Esophagus mucosa (tissue), 1 donor: ENCODE measurements around the gene TMEM14A. TPM values are rescaled to one million over a fixed set of nuclear protein-coding genes. Genes with fewer than 3 reads are reported as not detected.
"Not testable (repeated sequence)": the region's sequence is repeated elsewhere in the genome, so short reads cannot be mapped to it uniquely, and the experiment has no call there.

Experiments
- ATAC-seq: fragments of 200-7000 bp; cut with Tn5 transposase; one replicate; pipeline ENCODE4 v1.9.1; 2020
- total RNA-seq: library from RNA; stranded (reverse); gene quantifications from one replicate; pipeline ENCODE4 v1.2.4, GENCODE V29; 2023
- donor health status: DM: yes; HTN: yes; CAD: no.

Gene TMEM14A
- total RNA-seq, 1 donor from 2014 or later: 40.6 TPM

DNA sequence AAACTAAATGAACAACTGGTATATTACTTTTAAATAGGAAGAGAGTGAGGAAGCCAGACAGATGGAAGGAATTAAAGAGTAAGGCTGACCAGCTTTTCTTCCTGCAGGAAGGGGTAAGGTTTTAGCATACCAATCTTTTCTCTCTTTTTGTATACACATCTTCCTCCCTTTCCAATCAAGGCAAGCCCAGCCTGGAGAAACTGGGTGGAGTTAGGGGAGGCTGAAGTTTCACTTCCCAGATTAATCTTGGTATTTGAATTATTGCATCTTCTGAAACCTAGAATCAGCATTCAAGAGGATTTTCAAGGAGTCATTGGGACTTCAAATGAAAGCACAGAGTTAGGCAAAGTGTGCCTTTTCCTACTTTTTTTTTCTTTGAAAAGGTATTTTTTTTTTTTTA, 33.1 kb downstream of the TMEM14A start:
- no peak for ATAC-seq

DNA sequence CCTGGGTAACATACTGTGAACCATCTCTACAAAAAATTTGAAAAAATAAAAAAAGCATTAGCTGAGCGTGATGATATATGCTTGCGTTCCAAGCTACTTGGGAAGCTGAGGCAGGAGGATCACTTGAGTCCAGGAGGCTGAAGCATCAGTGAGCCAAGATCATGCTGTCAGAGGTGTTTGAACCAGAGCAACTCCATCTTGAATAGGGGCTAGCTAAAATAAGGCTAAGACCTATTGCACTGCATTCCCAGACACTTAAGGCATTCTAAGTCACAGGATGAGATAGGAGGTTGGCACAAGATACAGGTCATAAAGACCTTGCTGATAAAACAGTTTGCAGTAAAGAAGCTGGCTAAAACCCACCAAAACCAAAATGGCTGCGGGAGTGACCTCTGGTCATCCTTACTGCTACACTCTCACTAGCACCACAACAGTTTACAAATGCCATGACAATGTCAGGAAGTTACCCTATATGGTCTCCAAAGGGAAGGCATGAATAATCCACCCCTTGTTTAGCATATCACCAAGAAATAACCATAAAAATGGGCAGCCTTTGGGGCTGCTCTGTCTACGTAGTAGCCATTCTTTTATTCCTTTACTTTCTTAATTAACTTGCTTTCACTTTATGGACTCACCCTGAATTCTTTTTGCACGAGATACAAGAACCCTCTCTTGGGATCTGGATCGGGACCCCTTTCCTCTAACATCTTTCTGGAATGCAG, 34.0 kb downstream of the TMEM14A start:
- ATAC-seq: not testable (repeated sequence)

DNA sequence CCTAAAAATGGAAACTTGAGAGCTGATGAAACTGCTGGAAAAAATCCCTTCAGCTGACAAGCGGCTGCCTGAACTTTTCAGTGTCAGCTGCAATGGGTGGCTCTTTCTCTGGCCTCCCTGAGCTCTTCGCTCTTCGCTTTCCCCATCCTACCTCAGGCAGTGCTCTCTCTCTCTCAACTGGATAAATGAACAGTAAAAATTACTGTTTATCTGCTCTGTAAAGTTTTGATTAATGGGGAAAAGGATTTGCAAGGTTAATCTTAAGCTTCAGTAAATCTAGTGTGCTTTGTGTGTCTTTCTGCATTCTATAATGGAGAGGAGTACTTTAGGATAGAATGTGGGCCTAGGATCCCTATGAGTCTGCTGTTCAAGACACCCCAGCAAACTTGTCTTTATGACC, 35.1 kb downstream of the TMEM14A start:
- ATAC-seq: no peak

- no peak for ATAC-seq
These were observed 37.2 kb downstream of the TMEM14A start for GRCh38 chr6:52707963-52708680.

GRCh38 chr6:52712136-52712535, 41.2 kb downstream of the TMEM14A start:
- peak; percentile 23 for ATAC-seq

GRCh38 chr6:52714761-52715160, 43.8 kb downstream of the TMEM14A start:
- ATAC-seq: not testable (repeated sequence)

GRCh38 chr6:52718550-52718949, 47.6 kb downstream of the TMEM14A start:
- ATAC-seq: peak; percentile 83

DNA sequence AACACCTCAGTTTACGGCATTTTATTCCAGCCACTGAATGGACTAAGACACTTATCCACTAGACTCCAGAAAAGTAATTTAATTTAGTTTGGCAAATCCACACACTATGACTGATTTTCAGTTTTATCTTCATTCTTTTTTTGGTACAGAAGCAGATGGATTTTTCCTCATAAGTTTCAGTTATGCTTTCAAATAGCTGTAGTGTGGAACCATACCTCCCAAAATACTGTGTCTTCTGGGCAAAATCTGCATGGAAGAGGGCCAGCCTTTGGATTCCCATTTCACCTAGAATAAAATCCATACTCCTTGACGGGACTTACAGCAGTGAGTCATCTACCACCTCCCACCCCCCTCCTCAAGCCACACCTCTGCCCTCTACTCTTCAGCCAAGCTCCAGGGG, 49.4 kb downstream of the TMEM14A start:
- no peak for ATAC-seq

GRCh38 chr6:52724042-52724405, 53.1 kb downstream of the TMEM14A start:
- no peak for ATAC-seq

- peak; percentile 85 for ATAC-seq
These were observed 53.7 kb downstream of the TMEM14A start for GRCh38 chr6:52724406-52725121.

- ATAC-seq: peak; percentile 74
These were observed 54.2 kb downstream of the TMEM14A start for GRCh38 chr6:52725143-52725534.

GRCh38 chr6:52725535-52726192, 54.8 kb downstream of the TMEM14A start:
- ATAC-seq: peak; percentile 88

- no peak for ATAC-seq
These were observed 55.3 kb downstream of the TMEM14A start for GRCh38 chr6:52726193-52726542.

DNA sequence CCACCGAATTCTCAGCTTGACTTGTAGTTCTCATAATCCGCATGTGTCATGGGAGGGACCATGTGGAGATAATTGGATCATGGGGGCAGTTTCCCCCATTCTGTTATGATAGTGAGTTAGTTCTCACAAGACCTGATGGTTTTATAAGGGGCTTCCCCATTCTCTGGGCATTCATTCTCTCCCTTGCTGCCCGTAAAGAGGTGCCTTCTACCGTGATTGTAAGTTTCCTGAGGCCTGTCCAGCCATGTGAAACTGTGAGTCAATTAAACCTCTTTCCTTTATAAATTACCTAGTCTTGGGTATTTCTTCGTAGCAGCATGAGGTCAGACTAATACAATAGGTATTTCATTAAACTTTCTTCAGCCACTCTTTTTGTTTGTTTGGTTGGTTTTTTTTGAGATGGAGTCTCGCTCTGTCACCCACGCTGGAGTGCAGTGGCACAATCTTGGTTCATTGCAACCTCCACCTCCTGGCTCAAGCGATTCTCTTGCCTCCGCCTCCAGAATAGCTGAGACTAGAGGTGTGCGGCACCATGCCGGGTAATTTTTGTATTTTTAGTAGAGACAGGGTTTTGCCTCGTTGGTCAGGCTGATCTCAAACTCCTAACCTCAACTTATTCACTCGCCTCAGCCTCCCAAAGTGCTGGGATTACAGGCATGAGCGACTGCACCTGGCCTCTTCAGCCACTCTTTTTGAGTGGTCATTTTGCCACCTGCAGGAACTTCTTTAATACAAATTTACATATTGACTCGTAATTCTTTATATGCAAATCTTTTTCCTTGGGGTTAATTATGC, 56.0 kb downstream of the TMEM14A start:
- ATAC-seq: no peak

- no peak for ATAC-seq
These were observed 57.0 kb downstream of the TMEM14A start for GRCh38 chr6:52727908-52728307.

DNA sequence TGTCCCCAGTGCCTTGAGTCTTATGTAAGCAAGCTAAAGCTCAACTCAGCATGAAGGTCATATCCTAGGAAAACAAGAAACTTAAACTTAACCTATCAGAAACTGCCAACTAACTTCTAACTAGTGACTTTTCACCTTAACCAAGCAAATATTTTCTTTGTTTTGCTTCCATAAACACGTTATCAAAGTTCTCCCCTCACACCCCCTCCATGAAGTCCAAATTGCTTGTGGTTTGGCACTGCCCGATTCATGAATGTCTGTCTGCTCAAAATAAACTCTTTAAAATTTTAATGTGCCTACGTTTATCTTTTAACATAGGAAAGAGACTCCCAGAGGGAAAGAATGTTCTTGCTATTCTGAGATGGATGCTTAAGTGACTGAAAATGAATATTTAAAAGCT, 57.5 kb downstream of the TMEM14A start:
- ATAC-seq: no peak

DNA sequence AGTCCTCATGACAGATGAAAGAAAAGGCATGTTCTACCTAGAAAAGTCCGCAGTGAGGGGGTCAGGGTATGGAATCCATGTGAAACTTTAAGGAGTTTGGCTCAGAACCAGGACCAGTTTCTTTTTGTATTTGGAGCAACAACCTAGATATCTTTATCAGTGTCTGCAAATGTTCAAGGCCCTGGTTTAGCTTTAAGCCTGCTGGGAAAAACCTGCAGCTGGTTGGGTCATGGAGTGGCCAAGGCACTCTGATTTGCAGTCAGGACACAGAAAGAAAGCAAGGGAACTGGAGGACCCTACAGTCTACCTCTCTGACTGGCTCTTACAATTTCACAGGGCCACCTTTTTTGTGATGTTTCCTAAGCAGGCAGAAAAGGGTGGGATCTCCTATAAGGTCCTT, 58.7 kb downstream of the TMEM14A start:
- no peak for ATAC-seq

DNA sequence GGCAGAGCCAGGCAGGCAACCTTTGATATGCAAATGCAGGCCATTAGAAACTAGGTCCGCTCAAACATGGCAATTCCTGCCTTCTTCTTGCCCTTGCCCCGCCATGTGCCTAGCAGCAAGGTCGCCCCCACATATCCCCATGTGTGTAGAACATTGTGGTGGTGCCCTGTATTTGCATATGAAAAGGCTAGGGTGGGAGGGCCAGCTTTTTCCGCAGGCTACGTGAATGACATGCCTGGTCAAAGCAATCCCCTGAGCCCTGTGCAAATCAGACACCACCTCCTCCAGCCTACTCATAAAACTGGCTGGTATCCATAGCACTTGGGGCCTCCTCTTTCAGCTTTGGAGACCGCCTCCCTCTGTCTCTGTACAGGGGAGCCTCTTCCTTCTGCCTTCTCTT, 60.8 kb downstream of the TMEM14A start:
- ATAC-seq: peak; percentile 61

- no peak for ATAC-seq
These were observed 62.3 kb downstream of the TMEM14A start for GRCh38 chr6:52733172-52733571.

DNA sequence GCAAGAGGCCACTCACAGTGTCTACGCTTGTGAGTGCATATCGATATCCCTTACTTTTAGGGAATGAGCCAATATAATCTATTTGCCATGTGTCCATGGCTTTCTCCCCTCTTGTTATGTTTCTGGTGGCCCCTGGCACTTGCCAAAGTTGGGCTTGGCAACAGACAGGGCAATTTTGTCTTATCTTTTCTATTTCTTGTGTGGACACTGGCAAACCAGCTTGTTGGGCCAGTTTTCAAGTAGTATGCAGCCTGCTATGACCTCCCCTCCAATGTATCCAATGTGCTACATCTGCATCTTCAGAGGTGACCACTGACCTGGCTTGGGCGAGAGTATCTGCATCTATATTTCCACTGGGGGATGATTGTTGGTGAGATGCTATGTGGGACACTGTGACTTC, 63.2 kb downstream of the TMEM14A start:
- ATAC-seq: no peak

DNA sequence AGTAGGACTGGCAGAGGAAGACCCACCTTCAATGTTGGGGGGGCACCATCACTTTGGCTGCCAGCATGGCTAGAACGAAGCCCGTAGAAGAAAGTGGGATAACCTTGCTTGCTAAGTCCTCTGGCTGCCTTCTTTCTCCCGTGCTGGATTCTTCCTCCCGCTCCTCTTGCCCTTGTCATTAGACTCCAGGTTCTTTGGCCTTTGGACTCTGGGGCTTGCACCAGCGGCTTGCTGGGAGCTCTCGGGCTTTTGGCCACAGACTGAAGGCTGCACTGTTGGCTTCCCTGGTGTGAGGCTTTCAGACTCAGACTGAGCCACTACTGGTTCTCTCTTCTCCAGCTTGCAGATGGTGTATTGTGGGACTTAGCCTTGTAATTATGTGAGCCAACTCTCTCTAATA, 64.2 kb downstream of the TMEM14A start:
- ATAC-seq: no peak

GRCh38 chr6:52736145-52736544, 65.2 kb downstream of the TMEM14A start:
- ATAC-seq: no peak
